H9 (cell line): Measurements from ENCODE around the gene SLC46A2. TPM values are rescaled to one million over a fixed set of nuclear protein-coding genes. Genes with fewer than 3 reads are reported as not detected.

Experiments used
- DNase-seq: peaks from one replicate; pipeline ENCODE4 v3.0.0-alpha.2; 2017
- H2AFZ ChIP-seq: one replicate; pipeline ENCODE4 v1.6.1; 2013; ENCODE audit warnings: mild to moderate bottlenecking, low read length, control low read depth, moderate library complexity
- H2AK5ac ChIP-seq: 2 replicates; pipeline ENCODE4 v1.6.1; 2013; ENCODE audit warnings: low read length, control low read depth, mixed read lengths; ENCODE audit not compliant: insufficient read length
- H2BK120ac ChIP-seq: one replicate; pipeline ENCODE4 v1.6.1; 2013; ENCODE audit warnings: low read depth, mild to moderate bottlenecking, low read length, control low read depth, inconsistent platforms; ENCODE audit not compliant: poor library complexity, severe bottlenecking
- H2BK12ac ChIP-seq: 2 replicates; pipeline ENCODE4 v1.6.1; 2013; ENCODE audit warnings: low read length, control low read depth, mixed read lengths, low read depth; ENCODE audit not compliant: insufficient read length
- H2BK15ac ChIP-seq: 2 replicates; pipeline ENCODE4 v1.6.1; 2013; ENCODE audit warnings: low read depth, low read length, control low read depth
- H2BK20ac ChIP-seq: one replicate; pipeline ENCODE4 v1.6.1; 2013; ENCODE audit warnings: low read depth, mild to moderate bottlenecking, low read length, control low read depth, inconsistent platforms; ENCODE audit not compliant: poor library complexity, severe bottlenecking
- H2BK5ac ChIP-seq: 2 replicates; pipeline ENCODE4 v1.6.1; 2013; ENCODE audit warnings: low read length, control low read depth, mixed read lengths; ENCODE audit not compliant: insufficient read length
- H3K14ac ChIP-seq: 2 replicates; pipeline ENCODE4 v1.6.1; 2013; ENCODE audit warnings: low read length, control low read depth; ENCODE audit not compliant: insufficient read depth
- H3K18ac ChIP-seq: 2 replicates; pipeline ENCODE4 v1.6.1; 2013; ENCODE audit warnings: low read depth, mild to moderate bottlenecking, mixed read lengths, low read length, control low read depth; ENCODE audit not compliant: insufficient read length
- H3K23ac ChIP-seq: 2 replicates; pipeline ENCODE4 v1.6.1; 2013; ENCODE audit warnings: low read length, control low read depth, mixed read lengths, low read depth; ENCODE audit not compliant: insufficient read length
- H3K23me2 ChIP-seq: 2 replicates; pipeline ENCODE4 v1.6.1; 2013; ENCODE audit warnings: low read depth, mild to moderate bottlenecking, mixed read lengths, low read length, control low read depth; ENCODE audit not compliant: insufficient read length, poor library complexity, severe bottlenecking
- H3K27ac ChIP-seq: 2 replicates; pipeline ENCODE4 v1.5.1; 2013; ENCODE audit warnings: low read length, control low read depth, mixed read lengths, low read depth; ENCODE audit not compliant: insufficient read length
- H3K27me3 ChIP-seq: 2 replicates; pipeline ENCODE4 v1.6.1; 2013; ENCODE audit warnings: low read length, control low read depth, inconsistent platforms; ENCODE audit not compliant: insufficient read depth
- H3K4ac ChIP-seq: 2 replicates; pipeline ENCODE4 v1.6.1; 2013; ENCODE audit warnings: low read depth, mild to moderate bottlenecking, control low read depth, inconsistent platforms, low read length, moderate library complexity
- H3K4me1 ChIP-seq: 2 replicates; pipeline ENCODE4 v1.6.1; 2013; ENCODE audit warnings: low read length, control low read depth, inconsistent platforms; ENCODE audit not compliant: insufficient read depth
- H3K4me2 ChIP-seq: 2 replicates; pipeline ENCODE4 v1.6.1; 2013; ENCODE audit warnings: low read length, control low read depth, mixed read lengths; ENCODE audit not compliant: insufficient read length, insufficient read depth
- H3K56ac ChIP-seq: 2 replicates; pipeline ENCODE4 v1.6.1; 2013; ENCODE audit warnings: low read depth, mild to moderate bottlenecking, mixed read lengths, low read length, control low read depth; ENCODE audit not compliant: insufficient read length
- H3K79me1 ChIP-seq: 2 replicates; pipeline ENCODE4 v1.6.1; 2013; ENCODE audit warnings: low read depth, mild to moderate bottlenecking, moderate library complexity, low read length, control low read depth, inconsistent platforms; ENCODE audit not compliant: insufficient read depth, poor library complexity, severe bottlenecking
- H3K79me2 ChIP-seq: 2 replicates; pipeline ENCODE4 v1.6.1; 2013; ENCODE audit warnings: low read length, control low read depth, inconsistent platforms; ENCODE audit not compliant: insufficient read depth
- H3K9ac ChIP-seq: 2 replicates; pipeline ENCODE4 v1.6.1; 2013; ENCODE audit warnings: low read length, control low read depth, mixed read lengths; ENCODE audit not compliant: insufficient read length; ENCODE audit errors: extremely low read depth
- H3K9me3 ChIP-seq: one replicate; pipeline ENCODE4 v1.6.1; 2013; ENCODE audit warnings: low read depth, low read length, inconsistent platforms; ENCODE audit not compliant: control insufficient read depth
- H3T11ph ChIP-seq: one replicate; pipeline ENCODE4 v1.6.1; 2013; ENCODE audit warnings: mild to moderate bottlenecking, low read length, control low read depth, inconsistent platforms
- H4K20me1 ChIP-seq: one replicate; pipeline ENCODE4 v1.6.1; 2013; ENCODE audit not compliant: control insufficient read depth, insufficient read length, insufficient read depth
- H4K5ac ChIP-seq: 2 replicates; pipeline ENCODE4 v1.6.1; 2013; ENCODE audit warnings: low read depth, mild to moderate bottlenecking, mixed read lengths, low read length, control low read depth; ENCODE audit not compliant: insufficient read length
- H4K8ac ChIP-seq: replicated peaks from 2 replicates; pipeline ENCODE4 v1.6.1; 2013; ENCODE audit warnings: low read length, control low read depth, mixed read lengths, low read depth; ENCODE audit not compliant: insufficient read length
- H4K91ac ChIP-seq: 2 replicates; pipeline ENCODE4 v1.6.1; 2013; ENCODE audit warnings: low read depth, mild to moderate bottlenecking, moderate library complexity, mixed read lengths, low read length, control low read depth; ENCODE audit not compliant: insufficient read length
- H3K27ac Mint-ChIP-seq, 3 experiments: 2 replicates in 2 of 3; 3 replicates in 1 of 3; pipeline ENCODE4 v1.8.0; 2020 to 2021; ENCODE audit warnings: mixed read lengths in 3 of 3, mild to moderate bottlenecking in 1 of 3, moderate library complexity in 1 of 3
- H3K27me3 Mint-ChIP-seq: 2 replicates; pipeline ENCODE4 v1.8.0; 2021; ENCODE audit warnings: low read depth, mild to moderate bottlenecking, moderate library complexity, mixed read lengths
- H3K36me3 Mint-ChIP-seq, 3 experiments: 2 replicates in 2 of 3; 3 replicates in 1 of 3; pipeline ENCODE4 v1.8.0; 2020 to 2021; ENCODE audit warnings: low read depth in 3 of 3, mixed read lengths in 3 of 3; ENCODE audit not compliant: insufficient read depth in 1 of 3
- H3K4me1 Mint-ChIP-seq, 2 experiments: 2 replicates each; pipeline ENCODE4 v1.8.0; 2020; ENCODE audit warnings: mixed read lengths in 2 of 2
- H3K4me3 Mint-ChIP-seq, 2 experiments: 2 replicates in 1 of 2; 3 replicates in 1 of 2; pipeline ENCODE4 v1.8.0; 2020 to 2021; ENCODE audit warnings: mild to moderate bottlenecking in 2 of 2, mixed read lengths in 2 of 2, moderate library complexity in 1 of 2
- H3K9me3 Mint-ChIP-seq, 2 experiments: 2 replicates in 1 of 2; 3 replicates in 1 of 2; pipeline ENCODE4 v1.8.0; 2020; ENCODE audit warnings: mild to moderate bottlenecking in 2 of 2, mixed read lengths in 2 of 2, moderate library complexity in 1 of 2
- WGBS: extraction: QIAGEN DNeasy Blood & Tissue Kit; methylation state at CpG from one replicate; pipeline ENCODE4 v1.1.7; 2013; ENCODE audit warnings: missing lambda C conversion rate, low lambda C conversion rate, mixed read lengths; ENCODE audit not compliant: insufficient read length; ENCODE audit errors: extremely low coverage; 5-methylcytosine and 5-hydroxymethylcytosine counted together
- total RNA-seq: library from RNA; stranded (reverse); gene quantifications from 2 replicates; pipeline ENCODE4 v1.2.1, GENCODE V29; 2021
- TF ChIP-seq, protein P1 (sequence below): fragments of 200-600 bp; sonication (generic); conservative IDR thresholded peaks from 3 replicates; pipeline ENCODE4 v1.8.0; 2021; ENCODE audit warnings: antibody characterized with exemption, mild to moderate bottlenecking

Gene SLC46A2
- total RNA-seq, 1 experiment from 2014 or later, result not detected

DNA sequence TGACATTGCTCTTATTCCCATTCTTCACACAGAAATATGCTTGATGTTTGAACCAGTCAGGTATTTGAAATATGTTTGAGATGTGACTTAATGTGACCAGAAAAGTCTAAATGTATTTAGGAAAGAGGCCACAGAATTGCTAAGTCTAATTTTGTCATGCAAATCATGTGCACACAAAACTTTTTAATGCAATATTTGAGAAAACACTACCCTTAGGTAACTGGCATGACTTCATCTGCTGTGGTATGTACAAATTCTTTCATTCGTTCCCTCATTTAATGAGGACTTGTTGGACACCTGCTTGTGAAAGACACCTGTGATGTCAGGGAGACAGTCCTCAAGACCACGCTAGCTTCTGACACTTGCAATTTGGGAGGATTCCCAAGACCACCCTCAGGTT is 21.1 kb upstream of the SLC46A2 start:
- Histone ChIP-seq H2AFZ (no peak overlapping the region), H4K91ac (no peak overlapping the region), H3K27me3 (no peaks in the 10 kb centered on the region), H4K8ac (no peak overlapping the region), H3K23ac (no peak overlapping the region), H3K9ac (no peak overlapping the region), H3T11ph (no peak overlapping the region), H3K23me2 (no peaks in the 10 kb centered on the region), H2BK5ac (no peak overlapping the region), H3K4me2 (no peak overlapping the region), H3K9me3 (no peaks in the 10 kb centered on the region), H2BK120ac (no peak overlapping the region), H3K27ac (no peak overlapping the region), H3K18ac (no peak overlapping the region), H3K14ac (no peak overlapping the region), H2BK12ac (no peak overlapping the region), H3K4ac (no peak overlapping the region), H3K4me1 (no peaks in the 10 kb centered on the region), H2BK20ac (no peak overlapping the region), H4K5ac (no peak overlapping the region), H2BK15ac (no peak overlapping the region), H4K20me1 (no peaks in the 10 kb centered on the region), H3K56ac (no peak overlapping the region), H3K79me2 (no peaks in the 10 kb centered on the region), H3K79me1 (no peaks in the 10 kb centered on the region), H2AK5ac (no peak overlapping the region)
- no CpG with 5 or more reads among the region's 2 CpGs for WGBS
- Mint-ChIP-seq H3K9me3 (peaks cover 3 to 12% of the 10 kb centered on the region in 2 experiments), H3K4me1 (no peaks in the 10 kb centered on the region), H3K4me3 (no peak overlapping the region), H3K27ac (no peak overlapping the region), H3K27me3 (peaks cover 48% of the 10 kb centered on the region), H3K36me3 (no peaks in the 10 kb centered on the region; a peak in 1 of 7 replicates)
- DNase-seq, result no peak
- TF ChIP-seq, protein P1, sequence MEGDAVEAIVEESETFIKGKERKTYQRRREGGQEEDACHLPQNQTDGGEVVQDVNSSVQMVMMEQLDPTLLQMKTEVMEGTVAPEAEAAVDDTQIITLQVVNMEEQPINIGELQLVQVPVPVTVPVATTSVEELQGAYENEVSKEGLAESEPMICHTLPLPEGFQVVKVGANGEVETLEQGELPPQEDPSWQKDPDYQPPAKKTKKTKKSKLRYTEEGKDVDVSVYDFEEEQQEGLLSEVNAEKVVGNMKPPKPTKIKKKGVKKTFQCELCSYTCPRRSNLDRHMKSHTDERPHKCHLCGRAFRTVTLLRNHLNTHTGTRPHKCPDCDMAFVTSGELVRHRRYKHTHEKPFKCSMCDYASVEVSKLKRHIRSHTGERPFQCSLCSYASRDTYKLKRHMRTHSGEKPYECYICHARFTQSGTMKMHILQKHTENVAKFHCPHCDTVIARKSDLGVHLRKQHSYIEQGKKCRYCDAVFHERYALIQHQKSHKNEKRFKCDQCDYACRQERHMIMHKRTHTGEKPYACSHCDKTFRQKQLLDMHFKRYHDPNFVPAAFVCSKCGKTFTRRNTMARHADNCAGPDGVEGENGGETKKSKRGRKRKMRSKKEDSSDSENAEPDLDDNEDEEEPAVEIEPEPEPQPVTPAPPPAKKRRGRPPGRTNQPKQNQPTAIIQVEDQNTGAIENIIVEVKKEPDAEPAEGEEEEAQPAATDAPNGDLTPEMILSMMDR, result no peak
